ENCODE data around the gene PRKN.

Gene PRKN

DNA sequence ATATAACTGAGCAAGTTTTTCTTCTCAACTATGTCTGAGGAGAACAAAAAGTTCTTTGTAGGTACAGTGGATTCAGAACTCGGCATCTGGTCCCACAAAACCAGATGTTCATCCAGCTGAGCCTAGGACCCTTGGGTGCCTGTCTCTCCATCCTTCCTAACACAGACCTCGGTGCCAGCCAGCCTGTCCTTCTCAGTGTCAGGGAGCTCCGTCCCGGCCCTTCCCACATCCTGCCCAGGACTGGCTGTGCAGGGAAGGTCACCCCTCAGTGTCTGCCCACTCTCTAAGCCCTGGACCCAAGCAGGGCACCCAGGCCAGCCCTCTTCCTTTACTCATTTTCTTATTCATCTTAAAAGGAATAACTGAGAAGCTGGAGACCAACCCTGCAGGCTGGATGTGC, 1421.7 kb downstream of the PRKN start:
- no peak for DNase-seq (ENCODE audit: low spot score)

DNA sequence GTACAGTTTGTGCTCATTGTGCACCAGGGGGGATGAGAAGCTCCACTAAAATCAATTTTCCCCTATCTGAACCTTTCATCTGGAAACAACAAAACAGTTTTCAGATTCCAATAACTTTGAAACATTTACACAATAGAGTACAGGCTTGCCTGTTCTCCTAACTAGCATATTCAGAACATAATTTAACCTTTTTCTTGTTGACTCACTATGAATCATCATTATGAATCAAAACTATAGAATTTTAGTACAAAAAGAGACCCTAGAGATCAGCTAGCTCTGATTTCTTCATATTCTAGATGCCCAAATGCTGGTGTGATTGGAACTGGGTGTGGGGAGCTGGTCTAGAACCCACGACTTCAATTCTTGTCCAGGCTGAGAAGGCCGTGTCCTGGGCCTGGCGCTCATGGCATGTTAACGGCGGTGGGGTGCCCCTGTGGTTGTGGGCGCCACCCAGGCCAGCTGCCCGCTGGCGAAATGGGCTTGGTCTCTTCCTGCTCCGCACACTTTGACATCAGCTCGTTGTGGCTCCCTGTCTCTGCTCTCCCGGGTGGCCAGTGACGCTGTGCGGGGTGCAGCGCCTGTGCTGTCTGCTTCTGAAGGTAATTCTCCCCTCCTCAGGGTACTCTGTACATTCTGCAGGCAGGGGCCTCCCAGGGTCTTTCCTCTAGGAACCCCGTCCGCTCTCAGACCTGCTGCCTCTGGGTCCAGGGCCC, 1423.8 kb downstream of the PRKN start:
- peak; percentile 13 for DNase-seq (ENCODE audit: low spot score)

DNA sequence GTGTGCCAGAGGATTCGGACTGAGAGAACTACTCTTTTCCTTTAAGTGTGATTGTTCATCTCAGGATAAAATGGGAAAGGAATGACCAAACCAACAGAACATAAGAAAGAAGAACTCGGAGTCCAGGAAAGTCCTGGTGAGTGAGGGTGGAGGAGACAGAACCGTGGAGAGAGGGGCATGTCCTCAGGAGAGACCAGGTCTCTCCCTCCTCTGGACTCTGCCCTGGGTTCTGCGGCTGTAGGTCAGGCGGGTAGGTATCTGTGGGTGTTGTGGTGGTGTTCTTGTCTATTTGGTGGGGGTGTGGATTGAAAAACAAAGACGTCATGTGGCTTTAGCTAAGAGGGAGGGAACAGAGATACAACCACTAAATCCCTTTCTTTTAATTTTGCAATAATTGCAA, 1424.6 kb downstream of the PRKN start:
- DNase-seq (ENCODE audit: low spot score) = no peak

DNA sequence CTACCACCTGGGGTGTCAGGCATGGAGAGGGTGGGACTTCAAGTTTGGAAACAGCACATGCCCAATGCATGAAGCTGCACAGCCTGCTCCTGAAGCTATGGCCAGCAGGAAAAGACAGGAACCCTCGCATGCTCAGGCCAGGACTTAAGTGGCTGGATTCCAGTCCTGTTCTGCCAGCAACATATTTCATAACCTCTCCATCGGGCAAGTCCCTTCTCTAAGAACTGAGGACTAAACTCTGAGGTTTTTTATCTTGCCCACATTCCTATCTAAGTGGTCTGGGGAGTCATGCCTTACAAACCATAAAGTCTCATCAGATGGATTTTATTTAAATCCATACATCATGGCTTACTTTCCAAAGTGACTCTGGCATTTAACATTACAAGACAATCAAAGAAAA, 1426.2 kb downstream of the PRKN start:
- DNase-seq (ENCODE audit: low spot score) = peak; percentile 83

DNA sequence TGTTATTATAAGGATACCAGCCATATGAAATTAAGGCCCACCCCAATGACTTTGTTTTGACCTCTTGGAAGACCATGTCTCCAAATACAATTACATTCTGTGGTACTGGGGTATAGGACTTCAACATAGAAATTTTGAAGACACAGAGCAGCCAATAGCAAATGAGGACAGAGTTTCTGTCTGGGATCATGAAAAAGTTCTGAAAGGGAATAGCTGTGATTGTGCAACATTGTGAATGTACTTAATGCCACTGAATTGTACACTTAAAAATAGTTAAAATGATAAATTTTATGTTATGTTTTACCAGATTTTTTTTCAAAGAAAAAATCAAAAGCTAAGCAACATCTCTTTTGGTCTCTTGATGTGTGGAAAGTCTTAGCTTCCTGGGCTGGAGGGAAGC, 1426.7 kb downstream of the PRKN start:
- DNase-seq (ENCODE audit: low spot score) = no peak

DNA sequence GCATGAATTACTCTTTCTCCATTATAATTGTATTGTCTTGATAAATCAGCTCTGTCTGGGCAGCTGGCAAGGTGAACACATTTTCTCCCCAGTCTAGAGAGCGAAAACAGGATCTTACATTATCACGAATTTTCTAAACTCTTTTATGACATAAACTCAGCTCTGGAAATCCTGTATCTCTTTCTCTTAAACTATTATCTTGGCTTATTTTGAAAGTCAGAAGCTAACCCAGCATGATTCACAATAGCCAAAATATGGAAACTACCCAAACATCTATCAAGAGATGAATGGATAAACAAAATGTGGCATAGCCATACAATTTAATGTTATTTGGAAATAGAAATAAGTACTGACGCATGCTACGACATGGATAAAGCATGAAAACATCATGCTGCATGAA, 1427.8 kb downstream of the PRKN start:
- DNase-seq (ENCODE audit: low spot score) = no peak
